Right kidney (tissue), 1 donor: Measurements from ENCODE around the gene PNLIPRP2.

Experiments
- DNase-seq: peaks from one replicate; pipeline ENCODE4 v3.0.0-alpha.2; 2016

Gene PNLIPRP2

DNA sequence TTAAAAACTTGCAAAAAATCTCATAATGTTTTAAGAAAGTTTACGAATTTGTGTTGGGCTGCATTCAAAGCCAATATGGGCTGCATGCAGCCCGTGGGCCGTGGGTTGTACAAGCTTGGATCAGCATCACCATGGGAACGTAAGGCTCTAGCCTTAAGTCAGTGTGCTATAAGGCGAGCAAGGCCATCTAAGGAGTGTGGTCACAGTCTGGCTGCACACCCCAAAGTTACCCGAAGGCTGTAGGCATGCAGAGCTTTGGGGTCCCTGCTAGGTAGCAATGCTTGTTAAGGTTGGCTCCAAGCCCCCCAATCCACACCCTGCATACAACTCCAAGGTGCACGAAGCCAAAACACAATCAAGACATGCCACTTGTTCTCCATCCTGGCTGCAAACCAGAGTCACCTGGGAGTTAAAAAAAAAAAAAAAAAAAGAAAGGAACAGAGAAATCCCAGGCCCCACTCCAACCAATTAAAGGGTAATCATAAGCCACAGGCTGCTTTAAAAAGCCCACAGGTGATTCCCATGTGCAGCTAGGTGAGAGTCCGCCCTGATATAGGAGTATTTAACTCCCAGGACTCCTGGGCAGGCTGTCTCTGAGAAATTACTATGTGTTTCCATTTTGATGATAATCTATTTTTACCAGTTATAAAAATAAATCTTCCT lies 8.5 kb upstream of the PNLIPRP2 start:
- DNase-seq = no peak

DNA sequence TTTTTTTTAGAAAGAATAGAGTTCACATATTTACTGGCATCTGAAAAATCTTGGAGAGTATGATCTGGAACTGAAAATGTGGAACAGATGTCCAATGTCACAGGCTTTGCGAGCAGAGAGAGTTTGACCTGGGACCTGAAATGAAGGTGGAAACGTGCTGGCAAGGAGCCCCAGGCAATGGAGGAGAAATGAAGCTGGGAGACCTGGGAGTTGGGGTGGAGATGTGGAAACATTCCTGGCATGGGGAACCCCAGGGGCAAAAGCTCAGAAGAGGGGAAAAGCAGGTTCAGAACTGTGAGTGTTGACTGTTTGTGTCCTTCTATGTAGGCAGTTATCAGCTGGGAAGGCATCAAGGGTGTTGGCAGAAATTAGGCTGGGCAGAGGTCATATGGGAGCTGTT lies 7.3 kb upstream of the PNLIPRP2 start:
- DNase-seq = no peak

DNA sequence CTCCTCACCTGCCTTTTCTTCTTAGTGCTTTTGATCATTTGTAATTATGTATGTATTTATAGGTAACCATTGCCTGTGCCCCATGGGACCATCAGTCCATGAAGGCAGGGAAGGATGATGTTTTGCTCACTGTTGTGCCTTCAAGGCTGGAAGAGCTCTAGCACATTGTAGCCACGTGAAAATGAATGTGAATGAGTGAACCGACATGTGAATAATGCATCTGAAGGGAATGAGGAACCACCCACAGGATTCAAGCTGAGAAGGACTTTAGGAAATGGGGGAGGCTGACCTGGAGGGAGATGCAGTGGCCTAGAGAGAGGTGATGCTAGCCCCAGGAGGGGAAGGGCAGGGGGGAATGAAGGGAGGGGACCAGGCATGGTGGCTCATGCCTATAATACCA lies 6.0 kb upstream of the PNLIPRP2 start:
- no peak for DNase-seq

DNA sequence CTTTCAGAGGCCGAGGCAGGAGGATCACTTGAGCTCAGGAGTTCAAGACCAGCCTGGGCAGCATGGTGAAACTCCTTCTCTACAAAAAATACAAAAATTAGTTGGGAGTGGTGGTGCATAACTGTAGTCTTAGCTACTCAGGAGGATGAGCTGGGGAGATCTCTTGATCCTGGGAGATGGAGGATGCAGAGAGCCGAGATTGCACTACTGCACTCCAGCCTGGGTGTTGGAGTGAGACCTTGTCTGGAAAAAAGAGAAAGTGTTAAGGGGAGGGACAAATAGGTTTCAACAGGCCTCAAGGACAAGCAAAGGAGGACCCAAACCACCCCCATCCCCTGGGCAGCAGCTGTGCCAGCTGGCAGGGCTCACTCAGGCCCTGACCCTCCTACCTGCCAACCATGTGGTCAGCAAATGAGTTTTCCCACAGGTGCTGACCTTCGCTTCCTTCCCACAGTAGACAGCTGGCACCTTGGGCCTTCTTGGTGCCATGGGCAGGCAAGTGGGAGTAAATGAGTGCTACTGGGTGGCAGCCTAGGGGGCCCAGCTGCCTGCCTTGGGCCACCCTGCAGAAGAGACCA lies 5.5 kb upstream of the PNLIPRP2 start:
- DNase-seq = no peak

DNA sequence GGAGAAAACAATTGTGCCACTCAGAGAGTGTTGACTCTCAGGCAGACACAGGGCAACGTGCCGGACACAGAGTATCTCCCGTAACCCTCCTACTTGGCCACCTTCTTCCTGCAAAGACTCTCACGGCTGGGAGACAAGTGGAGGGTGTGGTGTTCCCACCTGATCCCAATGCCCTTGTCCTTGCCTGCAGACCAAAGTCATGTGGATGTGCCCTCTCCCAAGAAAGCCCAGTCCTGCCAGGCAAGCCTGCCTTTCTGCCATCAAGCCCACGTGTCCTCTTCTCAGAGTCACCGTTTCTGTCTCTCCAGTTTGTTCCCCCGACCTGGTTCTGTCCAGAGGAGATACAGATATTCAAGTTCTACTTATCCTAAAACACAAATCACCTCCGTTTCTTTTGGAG lies 723 bp downstream of the PNLIPRP2 start:
- no peak for DNase-seq

DNA sequence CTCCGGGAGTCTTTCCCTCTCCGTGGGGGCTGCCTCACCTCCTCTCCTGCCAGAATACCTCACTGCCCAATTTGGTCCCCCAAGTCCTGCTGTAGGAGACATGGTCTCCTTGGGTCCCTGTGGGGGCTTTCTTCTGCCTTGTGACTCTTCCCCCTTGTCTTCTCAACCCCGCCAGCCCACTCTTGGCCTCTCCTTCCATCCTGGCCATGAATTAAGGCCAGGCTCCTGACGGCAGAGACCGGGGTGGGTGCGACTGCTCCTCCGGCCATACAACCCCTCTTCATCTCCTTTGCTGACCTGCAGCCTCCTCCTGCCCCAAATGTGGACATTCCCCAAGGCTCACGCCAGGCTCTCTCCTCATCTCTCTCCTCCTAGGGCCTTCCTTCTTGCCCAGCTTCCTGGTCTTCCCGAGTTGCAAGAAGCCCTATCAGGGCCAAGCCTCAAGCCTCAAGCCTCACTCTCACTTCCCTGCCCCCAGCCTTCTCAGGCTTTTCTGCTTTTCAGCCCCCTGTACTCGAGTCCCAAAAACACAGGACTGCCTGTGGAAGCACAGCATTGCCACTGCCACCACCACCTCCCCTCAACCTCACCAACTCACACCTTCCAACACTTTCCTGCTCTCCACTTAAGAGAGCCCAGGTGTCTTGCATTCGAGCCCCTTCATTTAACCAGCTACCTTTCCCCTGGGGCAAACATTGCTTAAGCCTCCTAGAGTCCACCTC lies 1.3 kb downstream of the PNLIPRP2 start:
- no peak for DNase-seq

DNA sequence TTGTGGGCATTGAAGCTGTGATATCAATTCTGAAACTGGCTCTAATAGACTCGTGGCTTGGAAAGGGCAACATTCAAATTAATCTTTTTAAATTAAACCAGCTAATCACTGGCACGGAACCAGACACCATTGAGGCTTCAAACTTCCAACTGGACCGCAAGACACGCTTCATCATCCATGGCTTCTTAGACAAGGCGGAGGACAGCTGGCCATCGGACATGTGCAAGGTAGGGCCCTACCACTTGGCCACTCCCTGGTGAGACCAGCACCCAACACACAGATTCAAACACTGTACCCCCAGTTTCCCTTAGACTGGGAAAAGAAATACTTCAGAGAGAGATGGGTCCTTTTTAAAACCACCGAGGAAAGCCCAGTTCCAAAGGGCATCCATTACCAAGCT lies 5.1 kb downstream of the PNLIPRP2 start:
- DNase-seq = no peak

DNA sequence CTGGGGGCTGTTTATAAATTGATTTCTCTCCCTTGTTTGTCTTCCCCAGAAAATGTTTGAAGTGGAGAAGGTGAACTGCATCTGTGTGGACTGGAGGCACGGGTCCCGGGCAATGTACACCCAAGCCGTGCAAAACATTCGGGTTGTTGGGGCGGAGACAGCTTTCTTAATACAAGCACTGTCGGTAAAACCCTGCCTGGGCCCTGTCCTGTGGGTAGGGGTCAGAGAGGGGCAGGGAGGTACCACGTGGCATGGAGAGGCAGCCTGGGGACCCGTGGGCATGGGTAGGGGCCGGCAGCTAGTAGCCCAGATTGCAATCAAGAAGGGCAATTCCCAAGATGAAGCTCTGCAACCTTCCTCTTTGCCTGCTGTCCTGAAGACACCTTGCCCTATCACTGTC lies 6.1 kb downstream of the PNLIPRP2 start:
- DNase-seq = no peak

- peak; percentile 71 for DNase-seq
Measured at GRCh38 chr10:116627386-116627933, 6.7 kb downstream of the PNLIPRP2 start.

- no peak for DNase-seq
Measured at GRCh38 chr10:116629340-116629739, 8.6 kb downstream of the PNLIPRP2 start.

DNA sequence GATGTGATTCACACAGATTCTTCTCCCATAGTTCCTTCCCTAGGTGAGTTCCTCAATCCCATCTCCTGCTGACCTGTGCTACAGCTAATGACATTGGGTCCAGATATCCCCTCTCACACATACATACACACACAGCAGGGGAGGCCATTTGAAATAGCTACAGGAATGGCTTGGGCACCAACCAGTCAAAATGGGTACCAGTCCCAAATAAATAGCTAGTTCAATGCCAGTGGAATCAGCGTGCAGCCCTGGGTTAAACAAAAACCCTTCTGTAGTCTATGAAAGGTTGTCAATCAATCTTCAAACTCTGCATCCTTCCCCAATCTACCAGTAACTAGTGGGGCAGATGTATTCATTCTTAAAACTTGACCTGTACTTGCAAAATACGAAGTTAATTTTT lies 9.3 kb downstream of the PNLIPRP2 start:
- DNase-seq = no peak

GRCh38 chr10:116631871-116632295 lies 11.1 kb downstream of the PNLIPRP2 start:
- no peak for DNase-seq

DNA sequence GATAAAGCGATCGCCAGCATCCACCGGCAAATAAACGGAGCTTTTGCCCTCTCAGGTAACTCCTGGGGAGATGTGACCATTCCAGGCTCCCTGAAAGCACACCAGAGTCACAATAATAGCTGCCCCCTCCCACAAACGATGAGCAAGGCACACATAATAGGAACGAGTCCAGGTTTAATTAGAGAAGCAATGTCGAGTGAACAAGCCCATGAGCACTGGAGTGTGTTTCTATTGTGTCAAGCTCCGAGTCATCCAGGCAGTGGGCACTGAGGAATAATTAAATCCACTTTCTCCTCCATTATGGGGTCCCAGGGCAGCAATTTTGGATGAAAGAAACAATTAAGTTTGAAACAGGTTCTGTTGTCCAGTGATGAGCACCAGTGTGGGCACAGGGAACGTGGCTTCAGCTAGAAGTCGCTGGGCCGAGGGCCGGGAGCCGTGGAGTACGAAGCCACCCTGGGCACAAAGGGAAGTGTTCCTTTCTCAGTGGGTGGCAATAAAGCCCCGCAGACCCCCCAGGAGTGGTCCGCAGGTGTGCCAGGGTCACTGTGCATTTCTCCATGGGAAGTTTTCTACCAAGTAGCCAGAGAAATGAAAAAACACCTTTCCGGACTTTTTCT lies 12.0 kb downstream of the PNLIPRP2 start:
- DNase-seq = no peak

- DNase-seq = no peak
Measured at GRCh38 chr10:116633216-116633600, 12.5 kb downstream of the PNLIPRP2 start.

- no peak for DNase-seq
Measured at GRCh38 chr10:116634126-116634975, 13.6 kb downstream of the PNLIPRP2 start.

- no peak for DNase-seq
Measured at GRCh38 chr10:116636385-116636784, 15.6 kb downstream of the PNLIPRP2 start.

DNA sequence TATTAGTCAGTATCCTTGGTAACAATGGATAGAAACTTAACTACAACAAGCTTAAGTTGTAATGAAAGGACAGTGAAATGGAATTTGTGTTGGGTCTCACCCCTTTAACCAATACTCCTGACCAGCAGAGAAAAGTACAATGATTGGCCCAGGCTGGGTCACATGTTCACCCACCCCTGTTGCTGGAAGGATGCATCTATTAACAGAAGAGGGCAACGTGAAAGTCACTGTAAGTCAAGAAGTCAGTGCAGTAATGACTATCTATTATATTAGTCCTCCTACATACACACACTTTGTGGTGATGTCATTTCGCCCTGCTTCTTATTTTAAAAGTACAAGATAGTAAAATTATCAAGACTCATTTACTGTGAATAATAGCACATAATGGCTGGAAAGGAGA lies 16.2 kb downstream of the PNLIPRP2 start:
- DNase-seq = no peak

DNA sequence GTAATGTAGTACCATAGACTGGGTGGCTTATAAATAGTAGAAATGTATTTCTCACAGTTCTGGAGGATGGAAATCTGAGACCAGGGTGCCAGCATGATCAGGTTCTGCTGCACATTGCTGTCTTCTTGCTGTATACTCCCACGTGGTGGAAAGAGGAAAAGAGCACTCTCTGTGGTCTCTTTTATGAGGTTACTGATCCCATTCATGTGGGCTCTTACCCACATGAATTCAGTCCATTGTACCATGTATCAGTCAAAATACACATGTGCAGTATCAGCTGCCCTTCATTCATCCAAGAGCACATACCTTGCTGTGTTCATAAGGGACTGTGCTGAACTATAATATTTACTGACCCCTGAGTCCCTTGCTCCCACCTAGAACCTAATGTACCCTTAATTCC lies 17.1 kb downstream of the PNLIPRP2 start:
- DNase-seq = no peak

DNA sequence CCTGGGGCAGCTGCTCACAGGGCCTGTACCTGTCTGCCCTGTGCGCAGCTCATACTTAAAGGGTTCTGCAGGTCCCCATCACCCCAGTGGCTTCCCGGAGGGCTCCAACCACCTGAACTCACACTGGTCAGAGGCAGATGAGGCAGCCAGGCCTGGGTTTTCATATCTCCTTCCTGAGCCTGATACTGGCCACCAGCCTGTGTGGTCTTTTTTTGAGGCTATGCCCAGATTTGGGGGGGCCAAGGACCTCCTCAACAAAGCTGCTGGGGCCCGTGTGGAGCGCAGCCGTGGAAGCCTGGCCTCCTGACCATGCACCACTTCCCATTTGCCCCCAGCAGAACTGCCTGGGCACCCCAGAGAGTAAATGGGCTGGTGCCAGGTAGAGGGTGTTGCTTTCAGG lies 25.7 kb downstream of the PNLIPRP2 start:
- DNase-seq = no peak

DNA sequence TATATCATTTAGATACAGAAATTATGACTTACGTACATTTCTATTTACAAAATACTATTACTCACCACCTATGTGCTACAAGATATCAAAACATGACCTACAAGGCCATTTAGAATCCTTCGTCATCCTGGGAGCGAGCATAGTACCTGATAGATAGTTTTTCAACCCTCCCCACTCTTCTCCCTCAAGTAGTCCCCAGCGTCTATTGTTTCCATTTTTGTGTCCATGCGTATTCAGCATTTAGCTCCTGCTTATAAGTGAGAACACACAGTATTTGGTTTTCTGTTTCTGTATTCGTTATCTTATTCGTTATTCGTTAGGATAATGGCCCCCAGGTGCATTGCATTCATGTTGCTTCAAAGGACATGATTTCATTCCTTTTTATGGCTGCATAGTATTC lies 28.1 kb downstream of the PNLIPRP2 start:
- no peak for DNase-seq

- no peak for DNase-seq
Measured at GRCh38 chr10:116653885-116654284, 33.1 kb downstream of the PNLIPRP2 start.

GRCh38 chr10:116654816-116655215 lies 34.1 kb downstream of the PNLIPRP2 start:
- DNase-seq = no peak
